Measurements from ENCODE around the gene RNF217.

The RNF217 gene

DNA sequence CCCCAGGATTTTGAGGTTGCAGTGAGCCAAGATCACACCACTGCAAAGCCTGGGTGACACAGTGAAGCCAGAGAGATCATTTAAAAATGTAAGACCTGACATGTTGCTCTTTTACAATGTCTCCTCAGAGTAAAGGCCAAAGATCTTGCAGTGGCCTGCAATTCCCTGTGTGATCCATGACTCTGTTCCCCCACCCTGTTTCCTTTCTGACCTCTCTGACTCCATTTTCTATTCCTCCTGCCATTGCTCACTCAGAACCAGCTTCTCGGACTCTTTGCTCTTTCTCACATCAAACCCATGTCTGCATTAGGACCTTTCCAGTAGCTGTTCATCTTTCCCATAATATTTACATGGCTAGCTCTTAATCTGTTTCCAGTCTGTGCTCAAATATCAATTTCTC lies 28.8 kb downstream of the RNF217 start:
- DNase-seq: no peak

DNA sequence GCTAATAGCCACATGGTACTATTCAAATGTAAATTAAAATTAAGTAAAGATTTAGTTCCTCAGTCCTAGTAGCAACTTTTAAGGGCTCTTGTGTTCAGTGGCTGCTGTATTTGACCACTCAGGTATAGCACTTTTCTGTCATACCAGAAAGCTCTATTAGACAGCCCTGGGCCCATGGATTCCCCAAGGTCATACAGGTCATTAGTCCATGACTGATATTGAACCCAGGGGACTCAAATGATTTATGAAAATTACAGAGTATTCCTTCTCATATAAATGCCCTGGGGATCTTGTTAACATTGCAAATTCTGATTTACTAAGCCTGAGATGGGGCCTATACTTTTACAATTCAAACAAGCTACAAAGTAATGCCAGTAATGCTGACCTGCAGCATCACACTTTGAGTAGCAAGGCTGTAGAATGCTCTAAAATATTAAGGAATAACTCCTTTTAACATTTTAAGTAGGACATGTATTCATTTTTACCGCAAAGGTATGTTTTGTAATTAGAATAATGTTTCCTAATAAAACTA lies 29.6 kb downstream of the RNF217 start:
- DNase-seq: no peak

DNA sequence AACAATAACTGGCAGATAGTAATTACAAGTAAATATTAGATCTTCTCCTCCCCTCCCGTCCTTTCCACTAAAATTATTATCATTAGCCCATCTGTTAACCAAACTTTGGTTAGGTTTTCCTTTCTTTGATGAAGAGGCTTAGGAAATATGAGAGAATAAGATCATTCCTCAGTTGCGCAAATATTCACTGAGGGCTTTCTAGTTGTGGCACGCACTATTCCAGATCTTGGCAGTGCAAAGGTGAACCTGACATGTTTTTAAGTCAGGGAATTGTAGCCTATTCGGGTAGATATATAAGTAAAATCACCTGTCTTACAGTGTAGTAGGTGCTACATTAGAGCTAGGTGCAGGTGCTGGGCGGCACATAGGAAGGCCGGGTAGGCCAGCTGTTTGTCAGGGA lies 31.1 kb downstream of the RNF217 start:
- DNase-seq: no peak

DNA sequence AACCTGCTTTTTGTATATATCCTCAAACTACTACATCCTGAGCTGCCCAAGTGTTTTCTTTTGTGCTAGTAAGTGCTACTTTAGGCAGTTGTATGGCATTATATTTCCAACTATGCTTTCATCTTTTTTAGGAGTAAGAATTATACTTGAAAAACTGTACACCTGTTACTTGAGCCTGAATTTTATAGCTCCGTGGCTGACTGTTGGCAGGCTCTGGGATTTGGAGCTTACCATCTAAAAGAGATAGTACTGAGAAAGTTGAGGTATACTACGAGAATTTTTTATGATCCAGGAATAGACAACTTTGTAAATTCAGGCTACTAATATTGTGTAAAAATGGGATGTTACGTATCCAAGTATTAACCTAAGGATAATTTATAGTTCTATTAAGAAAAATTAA lies 32.4 kb downstream of the RNF217 start:
- no peak for DNase-seq

GRCh38 chr6:124995131-124995530 lies 32.9 kb downstream of the RNF217 start:
- DNase-seq: no peak

DNA sequence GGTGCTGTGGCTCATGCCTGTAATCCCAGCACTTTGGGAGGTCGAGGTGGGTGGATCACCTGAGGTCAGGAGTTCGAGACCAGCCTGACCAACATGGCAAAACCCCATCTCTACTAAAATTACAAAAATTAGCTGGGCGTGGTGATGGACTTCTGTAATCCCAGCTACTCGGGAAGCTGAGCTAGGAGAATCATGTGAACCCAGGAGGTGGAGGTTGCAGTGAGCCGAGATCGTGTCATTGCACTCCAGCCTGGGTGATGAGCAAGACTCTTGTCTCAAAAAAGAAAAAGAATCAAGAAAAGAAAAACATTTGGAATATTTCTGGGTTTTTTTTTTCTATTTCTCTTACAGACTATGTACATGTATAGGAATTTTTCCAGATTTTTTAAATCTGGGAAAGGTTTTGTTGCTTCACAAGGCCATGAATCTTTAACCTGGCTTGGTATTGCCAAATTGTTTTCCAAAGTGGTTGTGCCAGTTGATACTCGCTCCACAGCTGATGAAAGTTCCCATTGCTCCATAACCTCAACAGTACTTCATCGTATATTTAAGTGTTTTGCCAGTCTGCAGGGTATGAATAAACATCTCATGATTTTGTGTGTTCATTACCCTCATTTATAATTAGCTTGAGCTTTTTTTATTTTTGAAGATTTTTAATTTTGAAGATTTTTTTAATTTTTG lies 33.5 kb downstream of the RNF217 start:
- no peak for DNase-seq

GRCh38 chr6:124996411-124996810 lies 34.2 kb downstream of the RNF217 start:
- no peak for DNase-seq

GRCh38 chr6:124997196-124997875 lies 35.1 kb downstream of the RNF217 start:
- no peak for DNase-seq

GRCh38 chr6:124999105-124999764 lies 37.0 kb downstream of the RNF217 start:
- DNase-seq: no peak

GRCh38 chr6:125001684-125002405 lies 39.6 kb downstream of the RNF217 start:
- DNase-seq: no peak

GRCh38 chr6:125002406-125002741 lies 40.1 kb downstream of the RNF217 start:
- DNase-seq: no peak

- DNase-seq: no peak
Observed at GRCh38 chr6:125003070-125003469, 40.8 kb downstream of the RNF217 start.

- no peak for DNase-seq
Observed at GRCh38 chr6:125004198-125004597, 42.0 kb downstream of the RNF217 start.

DNA sequence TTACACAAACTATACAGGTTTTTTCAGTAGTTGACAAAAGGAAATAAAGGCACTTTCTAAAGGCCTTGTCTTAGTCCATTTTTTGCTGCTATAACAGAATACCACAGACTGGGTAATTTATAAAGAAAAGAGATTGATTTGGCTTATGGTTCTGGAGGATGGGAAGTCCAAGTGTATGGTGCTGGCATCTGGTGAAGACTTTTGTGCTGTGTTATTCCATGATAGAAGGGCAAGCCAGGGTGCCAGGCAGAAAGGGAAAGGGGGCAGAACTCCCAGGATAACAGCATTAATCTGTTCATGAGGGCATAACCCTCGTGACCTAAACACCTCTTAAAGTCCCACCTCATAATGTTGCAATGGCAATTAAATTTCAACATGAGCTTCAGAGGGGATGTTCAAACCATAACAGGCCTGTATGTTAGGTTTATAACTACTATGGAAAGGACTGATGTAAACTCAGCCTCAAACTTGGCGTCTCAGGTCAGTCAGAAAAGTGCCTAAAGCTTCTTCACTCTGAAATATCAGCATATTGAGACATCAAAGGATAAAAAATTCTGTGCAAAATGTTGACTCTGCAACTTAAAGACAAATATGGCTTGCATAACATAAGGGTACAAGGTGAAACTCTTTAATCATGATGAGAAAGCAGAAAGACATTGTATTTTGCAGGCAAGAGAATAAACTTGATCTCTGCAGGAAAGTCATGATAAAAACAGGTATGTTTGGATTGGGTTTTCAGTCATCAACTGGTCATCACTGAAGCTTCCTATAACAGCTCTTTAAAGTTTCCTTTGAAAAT lies 42.8 kb downstream of the RNF217 start:
- DNase-seq: no peak

- no peak for DNase-seq
Observed at GRCh38 chr6:125008261-125008703, 46.0 kb downstream of the RNF217 start.

GRCh38 chr6:125008957-125009356 lies 46.7 kb downstream of the RNF217 start:
- no peak for DNase-seq

DNA sequence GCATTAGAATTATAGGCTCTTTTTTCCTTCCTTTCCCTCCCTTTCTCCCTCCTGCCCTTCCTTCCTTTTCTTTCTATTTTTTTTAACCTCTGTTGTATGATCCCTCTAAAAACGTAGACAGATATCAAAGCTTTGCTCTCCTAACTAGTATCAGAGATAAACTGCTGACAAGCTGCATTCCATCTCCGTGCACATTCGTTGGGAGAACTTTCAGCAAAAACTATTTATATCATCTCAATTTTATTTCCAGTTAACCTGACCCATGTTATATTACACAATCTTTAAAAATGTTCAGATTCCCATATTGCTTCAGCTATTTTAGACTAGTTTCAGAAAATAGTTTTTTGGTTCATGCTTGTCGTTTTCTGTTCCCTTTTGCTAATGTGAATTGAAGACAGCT lies 47.3 kb downstream of the RNF217 start:
- no peak for DNase-seq

DNA sequence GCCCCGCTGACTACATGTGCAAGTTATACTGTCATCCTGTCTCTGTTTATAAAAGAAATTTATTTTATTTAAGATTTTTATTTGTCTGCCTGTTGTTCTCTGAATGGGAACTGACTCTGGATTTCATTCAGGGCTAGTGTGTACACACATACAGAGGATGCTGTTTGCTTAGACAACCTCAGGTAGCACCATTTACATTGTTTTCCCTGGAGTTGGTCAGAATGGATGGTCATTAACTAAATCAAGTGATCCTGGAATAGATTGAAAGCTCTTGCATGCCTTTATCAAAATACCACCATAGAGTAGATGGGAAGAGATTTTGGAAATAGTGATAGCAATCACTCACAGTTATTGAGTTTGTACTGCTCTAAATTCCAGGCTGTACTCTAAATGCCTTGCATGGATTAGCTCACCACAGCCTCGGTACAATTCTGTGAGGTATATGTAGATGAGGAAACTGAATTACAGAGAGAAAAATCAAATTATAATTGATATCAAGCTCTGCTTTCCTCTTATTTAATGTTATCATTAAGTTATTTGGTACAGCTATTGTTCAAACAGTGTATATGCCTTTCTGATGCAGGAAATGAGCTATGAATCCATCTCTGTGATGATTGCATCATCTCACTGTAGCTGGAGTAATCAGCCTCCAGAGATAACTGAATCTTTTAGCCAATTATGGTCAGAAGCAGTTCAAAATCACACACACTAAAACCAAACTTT lies 51.9 kb downstream of the RNF217 start:
- no peak for DNase-seq

DNA sequence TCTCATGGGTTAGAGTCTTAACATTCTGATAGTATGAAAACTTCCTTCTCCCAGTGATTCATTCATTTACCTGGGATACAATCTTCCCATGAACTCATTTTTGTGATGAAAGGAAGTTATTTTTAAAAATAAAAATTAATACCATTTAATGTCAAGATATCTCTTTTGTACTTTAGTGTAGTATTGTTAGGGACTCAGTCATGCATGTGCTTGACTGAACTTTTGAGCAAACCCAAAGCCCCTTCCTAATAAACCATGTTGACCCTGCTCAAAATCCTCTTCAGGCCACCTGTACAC lies 52.4 kb downstream of the RNF217 start:
- DNase-seq: no peak

GRCh38 chr6:125015152-125015551 lies 52.9 kb downstream of the RNF217 start:
- no peak for DNase-seq

DNA sequence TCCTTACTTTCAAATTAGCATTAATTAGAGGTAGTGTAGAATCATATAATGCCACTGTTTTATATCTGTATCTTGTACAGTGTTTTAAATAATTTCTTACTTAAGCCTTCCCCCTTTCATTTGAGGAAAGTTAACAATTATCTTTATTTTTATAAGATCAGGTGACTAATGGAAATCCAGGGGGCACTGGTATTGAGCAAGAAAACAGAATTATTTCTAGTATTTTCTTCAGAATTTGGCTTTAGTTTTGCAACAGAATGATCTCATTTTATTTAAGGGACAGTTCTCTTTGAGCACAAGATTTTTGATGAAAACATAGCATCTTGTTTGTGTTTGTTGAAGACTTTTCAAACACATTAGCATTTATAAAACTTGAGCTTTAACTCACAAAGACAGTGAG lies 55.9 kb downstream of the RNF217 start:
- DNase-seq: no peak

DNA sequence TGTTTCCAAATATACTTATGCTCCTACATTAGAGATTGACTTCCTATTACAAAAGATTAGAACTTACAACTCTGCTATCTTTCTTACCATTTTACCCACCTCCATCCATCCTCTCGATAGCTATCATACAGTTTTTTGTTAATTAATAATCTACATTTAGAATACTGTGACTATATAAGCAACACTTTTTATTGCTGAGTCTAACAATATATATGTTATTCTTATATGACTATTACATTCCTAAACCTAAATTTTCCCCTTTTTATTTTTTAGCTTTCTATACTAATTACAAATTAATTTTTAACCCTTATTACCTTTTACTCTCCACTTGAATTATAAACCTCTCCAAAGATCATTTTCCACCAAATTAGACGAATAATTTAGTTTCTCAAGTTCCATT lies 57.0 kb downstream of the RNF217 start:
- no peak for DNase-seq

All from activated naive CD4-positive, alpha-beta T cell treated with anti-CD3 and anti-CD28 coated beads, Interleukin-2, amount 50 U/mL, for 16 hours (primary cell).